Activated CD8-positive, alpha-beta memory T cell treated with anti-CD3 and anti-CD28 coated beads, Interleukin-2, amount 50 U/mL, for 24 hours (primary cell): ENCODE results near the gene HSPD1.

Experiments
- DNase-seq: peaks from one replicate; pipeline ENCODE4 v3.0.0-alpha.2; 2020; ENCODE audit errors: extremely low read depth

HSPD1 gene

DNA sequence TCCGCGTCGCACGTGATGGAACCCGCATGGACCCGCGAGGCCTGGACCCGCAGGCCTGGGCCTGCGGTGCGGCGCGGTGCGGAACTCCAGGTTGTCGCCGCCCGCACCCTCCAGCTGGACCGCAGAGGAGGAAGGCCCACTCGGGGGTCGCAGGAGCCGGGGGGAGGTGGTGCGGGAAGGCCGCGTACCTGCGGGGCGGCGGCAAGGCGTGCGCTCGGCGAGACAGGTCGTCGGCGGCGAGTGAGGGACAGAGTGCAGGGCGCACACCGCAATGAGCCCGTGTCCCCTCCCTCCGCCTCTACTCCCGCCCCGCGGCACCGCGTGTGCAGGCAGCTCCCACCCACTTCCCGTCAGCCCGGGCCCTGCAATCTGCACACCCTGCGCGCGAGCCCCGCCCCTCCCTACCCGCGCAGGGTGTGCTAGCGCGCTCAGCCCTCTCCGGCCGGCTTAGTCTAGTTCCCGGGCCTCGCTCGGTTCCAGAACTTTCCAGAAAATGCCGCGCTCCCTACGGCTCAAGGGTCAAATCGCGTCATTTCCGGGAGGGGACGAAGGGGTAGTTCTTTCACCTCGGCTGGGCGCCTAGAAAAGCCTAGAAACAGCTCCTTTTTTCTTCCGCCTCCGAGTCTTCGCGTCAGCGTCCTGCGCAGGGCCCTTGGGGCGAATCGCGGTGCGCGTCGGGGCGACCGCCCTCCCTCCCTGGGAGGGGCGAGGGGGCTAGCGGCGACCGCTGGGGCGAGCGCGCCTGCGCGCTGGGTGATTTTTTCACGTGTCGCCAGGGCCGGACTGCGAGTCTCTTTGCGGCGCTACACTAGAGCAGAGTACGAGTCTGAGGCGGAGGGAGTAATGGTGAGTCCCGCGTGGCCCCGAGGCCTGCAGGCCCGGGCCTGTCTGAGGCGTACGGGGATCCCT is at the start of gene HSPD1, which contains the start of gene HSPE1:
Gene HSPD1, minus strand, starts transcription at position 247 of the 909 bp plus-strand sequence. CDS start 992 bp downstream, outside the sequence.
Gene HSPE1, plus strand, starts transcription at position 786 of the 909 bp plus-strand sequence. Its CDS starts 58 bp downstream, at position 844.
- DNase-seq = peak; percentile 99

DNA sequence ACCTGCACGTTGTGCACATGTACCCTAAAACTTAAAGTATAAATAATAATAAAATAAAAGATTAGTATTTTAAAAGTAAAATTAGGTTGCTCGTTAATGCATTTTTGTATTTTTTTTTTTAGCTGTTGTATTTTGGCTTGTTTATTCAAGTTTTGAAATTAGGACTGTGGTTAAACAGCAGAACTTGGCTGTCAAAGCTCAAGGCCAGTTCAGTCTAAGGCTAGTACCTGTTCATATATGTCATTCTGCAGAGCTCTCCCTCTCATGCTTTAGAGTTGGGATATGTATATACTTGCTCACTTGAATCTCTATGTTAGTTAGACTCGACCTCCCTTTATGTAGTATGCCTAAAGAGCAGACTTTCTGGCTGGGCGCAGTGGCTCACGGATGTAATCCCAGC is 48.9 kb upstream of the HSPD1 start:
- no peak for DNase-seq

DNA sequence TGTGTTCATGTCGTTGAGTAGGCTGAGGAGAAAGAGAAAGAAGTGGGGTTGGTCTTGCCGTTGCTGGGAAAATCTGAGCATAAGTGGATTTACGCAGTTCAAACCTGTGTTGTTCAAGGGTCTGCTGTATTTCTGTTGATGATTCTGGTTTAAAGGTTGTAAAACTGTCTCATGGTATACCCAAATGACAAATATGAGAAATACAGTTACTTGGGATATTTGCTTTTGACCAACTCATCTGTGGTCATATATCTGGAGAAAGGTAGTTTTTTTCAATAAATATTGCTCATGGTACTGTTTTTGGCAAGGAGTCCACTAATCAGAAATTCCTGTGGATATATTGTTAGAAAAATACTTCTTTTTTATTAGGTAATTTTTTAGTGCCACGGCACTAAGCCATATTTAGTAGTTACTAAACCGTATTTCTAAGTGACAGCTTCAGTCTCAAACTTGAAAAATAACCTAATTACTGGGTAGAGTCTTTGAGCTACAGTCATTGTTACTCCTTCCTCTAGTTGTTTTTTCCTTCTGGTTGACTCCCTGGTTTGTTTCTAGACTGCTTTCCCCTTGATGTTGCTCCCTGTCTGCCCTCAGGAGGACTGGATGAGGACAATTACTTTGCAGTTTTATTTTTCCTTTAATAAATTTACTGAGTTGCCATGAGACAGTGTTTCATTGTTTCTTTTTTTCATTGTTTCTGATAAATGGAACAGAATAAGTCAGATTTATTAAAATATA is 47.7 kb upstream of the HSPD1 start:
- DNase-seq = no peak

DNA sequence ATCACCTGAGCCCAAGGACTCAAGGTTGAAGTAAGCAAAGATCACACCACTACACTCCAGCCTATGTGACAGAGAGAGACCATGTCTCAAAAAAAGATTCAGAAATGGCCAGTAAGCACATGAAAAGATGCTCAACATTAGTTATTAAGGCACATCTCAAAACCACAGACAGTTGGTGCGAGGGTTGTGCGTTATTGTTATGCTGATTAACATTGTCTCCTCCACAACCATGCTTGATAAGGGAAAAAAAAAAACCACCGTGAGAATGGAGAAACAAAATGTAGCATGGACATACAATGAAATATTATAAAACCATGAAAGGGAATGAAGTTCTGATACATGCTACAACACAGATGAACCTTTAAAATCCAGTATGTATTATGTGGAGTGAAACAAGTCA is 43.6 kb upstream of the HSPD1 start:
- no peak for DNase-seq

DNA sequence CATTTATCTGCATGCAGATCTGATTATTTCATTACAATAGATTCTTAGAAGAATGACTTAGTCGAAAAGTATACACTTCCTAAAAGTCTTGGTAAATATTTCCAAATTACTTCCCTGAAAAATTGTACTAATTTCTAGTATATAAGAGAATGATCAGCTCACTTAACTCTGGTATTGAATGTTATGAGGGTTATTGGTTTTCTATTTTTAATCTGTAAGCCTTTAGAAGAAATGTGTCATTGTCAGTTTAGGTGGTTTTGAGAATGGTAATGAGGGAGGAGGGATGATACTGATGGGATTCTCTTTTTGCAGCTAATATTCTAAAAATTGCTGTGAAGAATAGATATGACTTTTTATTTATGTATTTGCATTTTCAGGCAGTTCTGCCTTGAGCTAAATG is 40.1 kb upstream of the HSPD1 start:
- DNase-seq = no peak

GRCh38 chr2:197538412-197538811 is 38.8 kb upstream of the HSPD1 start:
- no peak for DNase-seq

GRCh38 chr2:197517150-197517549 is 17.5 kb upstream of the HSPD1 start:
- DNase-seq = no peak

DNA sequence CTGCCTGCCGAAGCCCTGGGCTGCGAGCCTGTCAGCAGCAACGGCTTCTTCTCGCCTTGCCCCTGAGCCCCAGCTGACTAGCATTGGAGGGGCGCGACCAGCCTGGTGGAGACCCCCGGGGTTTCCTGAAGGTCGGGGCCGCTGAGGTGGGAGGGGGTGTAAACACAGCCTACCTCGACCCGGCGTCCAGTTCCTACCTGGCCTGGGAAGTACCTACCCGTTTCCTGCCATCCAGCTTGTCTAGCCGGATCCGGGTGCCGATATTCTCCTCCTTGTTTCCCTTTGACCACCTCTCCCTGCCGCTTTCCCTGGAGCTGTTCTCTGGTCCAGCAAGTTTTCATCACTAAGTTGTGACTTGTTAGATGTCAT is 16.7 kb upstream of the HSPD1 start:
- DNase-seq = no peak

GRCh38 chr2:197515739-197516392 is 16.2 kb upstream of the HSPD1 start, which contains the start of gene MOB4:
TSS of gene MOB4 (plus strand) at chr2:197516066. CDS start at chr2:197516087, 21 bp downstream.
- peak; percentile 70 for DNase-seq

- DNase-seq = no peak
Measured at GRCh38 chr2:197515315-197515738, 15.7 kb upstream of the HSPD1 start.

DNA sequence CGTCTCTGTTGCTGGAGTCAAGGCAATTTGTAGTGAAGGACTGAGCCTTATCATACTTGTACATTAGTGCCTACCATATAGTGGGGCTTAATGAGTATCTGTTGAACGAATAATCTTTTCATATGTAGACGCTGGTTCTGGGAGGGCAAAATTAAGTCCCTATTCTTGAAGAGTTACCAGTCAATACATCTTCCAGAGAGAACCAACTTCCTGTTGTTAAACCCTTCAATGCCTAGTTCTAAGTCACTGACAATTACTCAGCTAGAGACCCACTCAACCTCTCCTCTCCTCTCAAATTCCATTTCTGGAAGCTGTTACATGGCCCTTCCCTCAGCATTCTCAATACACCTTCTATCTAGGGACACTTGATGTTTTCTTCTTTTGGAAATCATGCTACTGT is 15.1 kb upstream of the HSPD1 start:
- DNase-seq = no peak

GRCh38 chr2:197513915-197514314 is 14.3 kb upstream of the HSPD1 start:
- no peak for DNase-seq

DNA sequence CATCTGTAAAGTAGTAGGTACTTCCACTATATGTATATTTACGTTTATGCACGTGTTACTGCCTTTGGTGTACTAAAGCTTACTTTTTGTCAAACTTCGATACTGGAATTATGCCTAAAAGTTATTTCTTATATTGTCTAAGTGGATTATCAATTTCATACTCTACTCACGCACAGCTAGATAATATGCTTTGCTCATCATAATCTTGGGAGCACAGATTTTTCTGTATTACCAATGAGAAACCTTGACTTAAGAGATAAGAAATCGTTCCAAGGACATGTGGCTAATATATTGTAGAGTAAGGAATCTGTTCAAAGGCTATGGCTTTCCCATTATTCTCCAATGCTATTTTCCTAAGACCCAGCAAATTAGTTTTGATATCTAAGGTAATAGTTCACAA is 7.0 kb upstream of the HSPD1 start:
- DNase-seq = no peak

DNA sequence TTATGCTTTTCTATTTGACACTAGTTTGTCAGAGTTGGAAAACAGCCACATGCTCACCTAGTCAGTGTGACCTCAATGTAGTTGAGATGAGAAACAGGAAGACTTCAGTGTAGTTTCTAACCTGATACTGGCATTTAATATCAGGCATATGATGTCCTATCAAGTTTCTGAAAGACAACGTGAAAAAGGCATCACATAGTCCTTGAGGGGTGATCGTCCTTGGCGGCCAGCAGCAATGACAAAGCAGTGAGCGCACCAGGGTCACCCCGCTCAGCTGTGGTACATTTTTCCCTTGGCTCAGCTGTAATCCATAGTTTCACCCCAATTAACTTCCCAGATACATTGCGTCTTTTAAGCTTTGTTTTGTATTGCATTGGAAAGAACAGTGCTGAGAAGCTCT is 4.9 kb upstream of the HSPD1 start:
- no peak for DNase-seq

DNA sequence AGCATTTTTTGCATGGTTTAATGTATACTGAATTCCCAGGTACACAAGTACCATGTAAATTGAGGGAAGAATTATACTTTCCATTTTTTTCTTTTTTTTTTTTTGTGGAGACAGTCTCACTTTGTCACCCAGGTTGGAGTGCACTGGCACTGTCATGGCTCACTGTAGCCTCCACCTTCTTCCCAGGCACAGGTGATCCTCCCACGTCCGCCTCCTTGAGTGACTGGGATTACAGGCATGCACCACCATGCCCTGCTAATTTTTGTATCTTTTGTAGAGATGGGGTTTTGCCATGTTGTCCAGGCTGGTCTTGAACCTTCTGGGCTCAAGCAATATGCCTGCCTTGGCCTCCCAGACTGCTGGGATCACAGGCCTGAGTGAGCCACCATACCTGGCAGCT is 4.4 kb upstream of the HSPD1 start:
- DNase-seq = no peak

DNA sequence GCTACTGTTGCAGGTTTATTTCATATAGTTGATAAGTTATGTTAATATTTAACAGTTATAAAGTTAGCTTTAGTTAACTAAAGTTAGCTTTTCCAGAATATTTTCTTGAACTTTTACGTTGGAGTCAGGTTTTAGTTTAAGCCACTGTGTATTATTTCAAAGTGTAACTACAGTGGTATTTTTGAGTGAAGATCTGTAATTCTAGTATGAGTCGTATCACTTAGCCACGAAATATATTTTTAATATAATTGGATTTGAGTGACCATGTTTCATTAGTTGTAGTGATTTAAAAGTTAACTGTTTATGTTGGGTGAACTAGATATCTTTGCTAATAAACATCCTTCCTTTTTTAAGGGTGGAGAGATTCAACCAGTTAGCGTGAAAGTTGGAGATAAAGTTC is 3.0 kb upstream of the HSPD1 start:
- DNase-seq = no peak

- DNase-seq = no peak
Measured at GRCh38 chr2:197502201-197502600, 2.6 kb upstream of the HSPD1 start.

- DNase-seq = no peak
Measured at GRCh38 chr2:197500503-197501131, 977 bp upstream of the HSPD1 start.

DNA sequence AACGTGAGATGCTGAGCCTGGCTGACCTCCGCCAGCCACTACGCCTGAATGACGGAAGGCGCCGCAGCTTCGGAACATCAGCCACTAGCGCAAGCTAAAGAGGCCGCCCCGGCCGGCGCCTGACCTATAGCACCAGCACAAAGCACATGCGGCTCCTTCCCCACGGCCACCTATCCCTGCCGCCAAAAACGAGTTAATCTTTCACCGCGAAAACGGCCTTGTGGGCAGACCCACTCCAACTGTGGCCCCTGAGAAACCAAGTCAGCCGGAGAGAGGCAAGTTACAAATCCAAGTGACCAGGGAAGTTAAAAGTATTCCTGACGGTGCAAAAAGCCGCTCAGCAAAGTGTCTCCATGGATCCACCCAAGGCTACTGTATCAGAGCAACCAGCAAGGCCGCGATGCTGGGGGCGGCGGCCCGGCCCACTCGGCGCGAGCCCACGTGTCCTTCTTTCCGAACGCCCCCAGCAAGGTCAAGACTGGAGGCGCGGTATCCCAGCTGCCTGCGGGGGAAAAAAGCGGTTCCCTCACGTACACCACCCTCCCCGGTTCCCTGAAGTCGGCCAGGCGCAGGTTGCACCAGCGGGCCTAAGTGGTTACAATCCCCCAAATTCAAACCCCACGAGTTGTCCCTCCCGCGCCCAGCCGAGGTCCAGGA is 575 bp downstream of the HSPD1 start:
- DNase-seq = no peak

- no peak for DNase-seq
Measured at GRCh38 chr2:197498235-197498936, 1.3 kb downstream of the HSPD1 start.

DNA sequence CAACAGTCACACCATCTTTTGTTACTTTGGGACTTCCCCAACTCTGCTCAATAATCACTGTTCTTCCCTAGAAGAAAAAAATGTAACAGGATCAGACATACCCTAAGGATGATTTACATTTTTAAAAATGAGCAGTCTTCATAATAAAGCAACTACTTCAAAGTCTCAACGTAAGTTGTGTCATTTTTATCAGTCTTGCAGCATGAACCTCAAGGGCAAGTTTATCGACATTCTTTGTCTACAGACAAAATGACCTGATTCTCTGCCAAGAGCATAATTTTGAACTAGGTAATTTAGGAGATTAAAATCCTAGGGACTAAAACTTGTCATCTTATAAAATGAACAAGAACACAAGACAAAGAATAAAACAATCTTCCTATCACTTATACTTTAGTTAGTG is 2.3 kb downstream of the HSPD1 start:
- no peak for DNase-seq
